ENCODE data around the gene CEPT1.

The CEPT1 gene

DNA sequence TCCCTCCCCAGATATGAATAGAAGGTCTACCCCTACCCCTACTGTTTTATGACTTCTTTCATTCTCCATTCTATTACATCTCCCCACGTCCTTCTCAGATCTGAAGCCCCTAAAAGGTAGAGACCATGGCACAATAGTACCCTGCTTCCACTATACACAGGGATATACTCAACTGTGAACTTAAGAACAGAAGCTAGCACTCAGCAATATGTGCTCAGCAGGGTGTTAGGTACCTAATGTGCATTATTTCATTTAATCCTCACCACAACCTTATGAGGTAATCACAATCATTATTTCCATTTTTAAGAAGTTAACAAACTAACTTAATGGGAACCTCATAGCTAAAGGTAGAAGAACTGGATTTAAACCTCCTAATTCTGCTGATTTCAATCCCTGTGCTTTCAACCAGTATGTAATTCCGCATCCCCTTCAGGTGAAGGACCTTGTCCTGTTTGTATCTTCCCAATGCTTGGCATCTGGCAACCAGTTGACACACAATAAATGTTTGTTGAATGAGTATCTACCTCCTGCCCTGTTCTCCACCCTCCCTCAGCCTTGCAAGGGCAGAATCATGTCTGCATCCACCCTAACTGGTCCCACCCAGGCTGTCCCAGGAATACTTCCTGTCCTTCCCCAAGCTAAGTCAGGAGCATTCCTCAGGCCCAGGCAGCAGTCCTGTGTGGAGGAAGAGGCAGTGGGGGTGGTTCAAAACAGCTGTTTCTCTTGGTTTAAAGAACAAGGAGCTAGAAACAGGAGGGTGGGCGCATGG, 53.9 kb downstream of the CEPT1 start:
- no peak for DNase-seq

DNA sequence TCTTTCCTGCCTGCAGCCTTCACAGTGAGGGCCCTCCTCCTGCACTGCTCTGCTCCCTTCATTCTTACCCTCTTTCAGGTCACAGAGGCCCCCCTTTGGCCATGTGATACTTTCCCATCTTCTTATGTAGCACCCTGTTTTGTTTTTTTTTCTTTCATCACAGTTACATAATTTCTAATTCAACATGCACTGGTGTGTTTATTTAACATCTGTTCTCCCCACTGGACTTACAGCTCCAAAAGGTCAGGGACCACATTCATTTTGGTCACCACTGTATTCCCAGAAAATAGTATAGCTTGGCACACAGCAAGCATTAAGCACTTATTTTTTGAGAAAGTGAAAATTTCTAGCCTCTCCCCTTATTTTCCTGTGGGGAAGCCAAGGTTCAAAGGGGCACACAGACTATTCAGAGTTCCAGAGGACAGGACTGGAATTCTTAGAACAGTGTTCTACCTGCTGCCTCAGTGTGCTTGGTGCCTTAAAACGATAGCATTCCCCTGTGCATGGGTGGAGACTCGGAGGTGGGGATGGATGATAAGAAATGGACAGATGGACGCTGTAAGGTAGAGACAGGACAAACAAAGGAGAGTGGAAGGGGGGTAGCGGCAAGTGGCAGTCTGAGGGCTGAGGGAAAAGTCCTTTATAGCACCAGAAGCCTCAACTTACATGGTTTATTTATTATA, 55.1 kb downstream of the CEPT1 start:
- DNase-seq = no peak

GRCh38 chr1:111196213-111196612, 56.2 kb downstream of the CEPT1 start:
- no peak for DNase-seq

- DNase-seq = peak in 3 of 4 experiments; percentile 38 to 61 (median 56)
Measured at GRCh38 chr1:111197598-111198284, 57.7 kb downstream of the CEPT1 start.

GRCh38 chr1:111198836-111199235, 58.8 kb downstream of the CEPT1 start:
- DNase-seq = no peak

GRCh38 chr1:111199329-111199728, 59.3 kb downstream of the CEPT1 start:
- DNase-seq = no peak

- peak in 1 of 4 experiments; percentile 20 for DNase-seq
Measured at GRCh38 chr1:111199881-111200801, 60.1 kb downstream of the CEPT1 start, which contains the start of gene DENND2D. DENND2D (minus strand) TSS chr1:111200646; CDS start chr1:111200459, 187 bp downstream.

DNA sequence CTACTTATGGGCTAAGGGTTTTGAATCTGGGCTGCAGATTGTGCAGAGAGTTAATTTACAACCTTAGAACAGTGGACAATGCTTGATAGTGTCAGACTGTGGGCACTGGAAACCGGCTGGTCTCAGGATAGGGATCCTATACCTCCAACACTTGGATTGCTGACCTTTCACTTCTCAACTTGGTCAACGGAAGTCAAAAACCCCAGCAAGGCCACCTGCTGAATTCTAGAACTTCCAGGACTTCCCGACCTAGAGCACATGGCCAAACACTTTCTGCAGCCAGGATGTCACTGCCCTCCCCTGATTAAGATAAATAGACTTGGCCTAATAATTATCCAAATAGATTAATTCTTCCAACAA, 60.8 kb downstream of the CEPT1 start:
- no peak for DNase-seq

- DNase-seq = no peak
Measured at GRCh38 chr1:111201275-111202090, 61.5 kb downstream of the CEPT1 start.

DNA sequence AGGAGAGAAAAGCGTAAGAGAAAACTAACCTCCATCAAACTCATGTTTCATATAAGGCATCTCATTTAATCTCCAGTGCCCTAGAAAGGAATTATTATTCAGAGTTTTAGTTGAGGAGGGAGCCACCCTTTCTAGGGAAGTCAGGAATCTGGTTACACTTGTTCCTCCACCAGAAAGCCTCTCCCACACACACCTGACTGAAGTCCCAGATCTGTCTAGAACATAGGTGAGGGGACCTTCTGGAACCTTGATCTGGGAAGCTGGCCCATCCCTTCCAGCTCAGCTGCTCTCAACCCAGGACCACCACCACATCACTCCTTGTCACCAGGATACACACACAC, 62.3 kb downstream of the CEPT1 start:
- DNase-seq = no peak

DNA sequence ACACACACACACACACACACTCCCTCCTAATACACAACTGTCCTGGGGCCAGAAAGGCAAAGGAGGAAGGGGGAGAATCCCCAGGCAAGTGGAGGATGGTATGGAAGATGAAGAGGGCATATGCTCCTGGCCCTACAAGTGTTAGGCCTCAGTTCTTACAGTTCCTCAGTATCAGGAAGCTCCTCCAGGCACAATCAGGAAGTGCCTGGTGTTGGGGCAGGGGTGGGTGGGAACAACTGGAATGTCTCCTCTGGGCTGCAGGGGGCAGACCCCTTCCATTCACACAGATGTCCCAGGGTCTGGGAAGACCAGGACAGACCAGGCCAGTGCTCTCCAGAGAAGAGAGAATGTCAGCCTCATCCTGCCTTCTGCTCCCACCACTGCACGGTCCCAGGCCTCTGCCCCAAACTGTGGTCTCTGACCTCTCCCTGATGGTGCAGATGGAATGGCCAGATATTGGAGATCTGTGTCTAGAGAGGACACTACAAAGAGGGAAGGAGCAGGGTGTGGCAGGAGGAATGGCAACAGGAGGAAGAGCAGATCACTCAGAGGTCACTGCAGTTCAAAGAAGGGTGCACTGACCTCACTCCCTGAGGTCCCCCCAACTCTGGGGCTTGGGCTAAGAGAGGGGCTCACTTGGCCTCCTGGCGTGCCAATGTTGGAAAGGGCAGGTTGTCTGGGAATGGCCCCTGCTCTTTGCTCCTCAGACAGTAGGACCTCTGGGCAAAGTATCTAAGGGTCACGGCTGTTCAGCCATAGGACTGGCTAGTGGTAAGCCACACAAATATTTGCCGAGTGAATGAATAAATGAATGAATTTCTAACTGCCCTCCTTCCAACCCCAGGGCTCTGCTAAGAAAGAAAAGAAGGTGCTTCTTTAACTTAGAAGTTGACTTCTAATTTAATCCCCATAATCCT, 62.9 kb downstream of the CEPT1 start:
- DNase-seq = no peak

- peak; percentile 43 to 80 (median 58) for DNase-seq
Measured at GRCh38 chr1:111203681-111204200, 63.7 kb downstream of the CEPT1 start.

- peak; percentile 28 to 64 (median 44) for DNase-seq
Measured at GRCh38 chr1:111204201-111204982, 64.4 kb downstream of the CEPT1 start.

DNA sequence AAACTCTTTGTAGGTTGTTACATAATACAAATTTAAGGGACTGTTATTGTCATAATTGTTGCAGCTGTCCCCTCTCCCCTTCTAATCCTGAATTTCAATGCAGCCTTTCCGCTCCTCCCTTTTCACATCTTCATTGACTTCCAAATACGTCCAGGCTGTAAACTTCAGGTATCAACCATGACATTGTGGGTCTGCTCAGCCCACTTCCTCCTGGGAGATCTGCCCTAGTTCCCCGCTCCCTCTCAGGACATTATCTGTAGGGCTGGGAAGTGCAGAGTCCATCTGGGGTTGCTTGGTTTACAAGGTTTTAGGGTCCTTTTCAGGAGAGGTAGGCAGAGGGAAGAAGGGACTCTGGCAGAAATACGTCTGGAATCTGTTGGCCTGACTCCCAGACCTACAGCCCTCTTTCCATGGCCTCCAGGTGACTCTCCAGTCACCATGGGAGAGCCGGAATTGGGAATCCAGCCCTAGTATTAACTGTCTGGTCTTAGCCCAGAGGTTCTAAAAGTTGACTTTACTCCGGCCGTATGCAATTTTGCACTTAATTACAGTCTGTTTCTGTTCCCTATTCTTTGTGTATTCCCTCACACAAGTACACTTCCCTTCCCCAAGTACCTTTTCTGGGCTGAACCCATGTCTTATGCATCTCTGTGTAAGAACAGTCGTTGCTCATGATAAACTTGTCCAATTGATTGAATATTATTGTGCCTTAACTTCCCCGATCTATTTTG, 65.1 kb downstream of the CEPT1 start:
- DNase-seq = no peak

GRCh38 chr1:111205714-111206050, 65.7 kb downstream of the CEPT1 start:
- DNase-seq = no peak

DNA sequence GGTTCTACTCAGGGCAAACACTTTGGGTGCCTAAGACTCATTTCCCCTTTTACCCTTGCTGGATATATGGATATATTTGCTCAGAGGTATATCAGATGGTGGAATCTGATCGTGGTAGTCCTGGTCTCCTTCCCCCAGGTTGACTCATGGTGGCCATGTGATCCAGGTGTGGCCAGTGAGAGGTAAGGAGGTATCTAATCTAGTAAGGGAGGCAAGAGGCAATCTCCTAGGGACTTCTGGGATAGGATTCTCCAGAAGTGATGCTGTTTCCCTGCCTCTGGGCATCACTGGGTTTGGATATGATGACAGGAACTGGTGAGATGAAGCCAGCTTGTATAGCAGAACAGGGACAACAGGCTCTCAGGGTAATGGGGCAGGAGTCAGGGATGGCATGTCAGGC, 68.9 kb downstream of the CEPT1 start:
- DNase-seq = no peak

GRCh38 chr1:111209622-111210021, 69.6 kb downstream of the CEPT1 start:
- DNase-seq = no peak

GRCh38 chr1:111211921-111212320, 71.9 kb downstream of the CEPT1 start:
- DNase-seq = no peak

Measured in activated CD4-positive, CD25-positive, alpha-beta regulatory T cell (primary cell).